ENCODE measurements around the gene DNAJB1. TPM values are rescaled to one million over a fixed set of nuclear protein-coding genes. Genes with fewer than 3 reads are reported as not detected.
"Not testable (repeated sequence)": the region's sequence is repeated elsewhere in the genome, so short reads cannot be mapped to it uniquely, and the experiment has no call there.

DNAJB1 gene
- total RNA-seq, result 41.8 and 56.4 TPM in 2 replicates
- 76.5 and 82.8 TPM in 2 replicates for polyA plus RNA-seq

DNA sequence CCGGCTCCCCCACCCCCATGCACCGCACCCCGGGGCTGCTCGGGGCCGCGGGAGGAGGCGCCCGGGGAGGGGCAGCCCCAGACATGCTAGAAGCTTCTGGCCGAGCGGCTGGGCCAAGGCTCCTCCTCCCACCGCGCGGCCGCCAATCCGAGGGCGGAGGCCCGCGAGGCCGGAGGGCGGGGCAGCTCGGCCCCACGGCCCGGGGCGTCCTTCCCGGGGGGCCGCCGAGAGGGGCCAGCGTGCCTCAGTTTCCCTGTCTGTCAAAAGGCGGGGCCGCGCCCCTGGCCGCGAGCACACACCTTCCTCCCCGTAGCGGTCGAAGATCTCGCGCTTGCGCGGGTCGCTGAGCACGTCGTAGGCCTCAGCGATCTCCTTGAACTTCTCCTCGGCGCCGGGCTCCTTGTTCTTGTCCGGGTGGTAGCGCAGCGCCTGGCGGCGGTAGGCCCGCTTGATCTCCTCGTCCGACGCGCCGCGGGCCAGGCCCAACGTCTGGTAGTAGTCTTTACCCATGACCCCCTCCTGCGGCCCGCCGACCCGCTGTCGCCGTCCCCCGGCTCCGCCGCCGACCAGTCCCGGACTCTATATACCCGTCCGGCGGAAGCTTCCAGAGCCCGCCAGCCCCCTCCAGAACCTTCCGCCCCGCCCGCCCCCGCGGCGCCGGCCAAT lies at the start of gene DNAJB1:
Gene DNAJB1, minus strand, starts transcription at position 558 of the 666 bp plus-strand sequence. Its CDS starts 48 bp downstream, at position 510.
- H3K27ac ChIP-seq, result peak within 1 kb of the TSS; percentile 86
- peak; percentile 78 to 83 for DNase-seq (ENCODE audit: low read depth in 1 of 2, low spot score in 1 of 2)

GRCh38 chr19:14567079-14567478 lies 48.9 kb upstream of the DNAJB1 start:
- peaks cover 10% of the 10 kb centered on the region for H3K4me1 ChIP-seq (ENCODE audit: low read depth)
- no peak for TF ChIP-seq CTCF (IDR thresholded peaks at IDR 0.05; ENCODE audit: low read depth, low read length)
- no peaks in the 10 kb centered on the region for H3K9me3 ChIP-seq (ENCODE audit: low read depth)
- no peaks in the 10 kb centered on the region for H3K27me3 ChIP-seq
- no peak overlapping the region for H3K4me3 ChIP-seq
- no peak overlapping the region for H3K27ac ChIP-seq
- DNase-seq (ENCODE audit: low read depth in 1 of 2, low spot score in 1 of 2), result no peak
- peaks cover 3% of the 10 kb centered on the region for H3K36me3 ChIP-seq

More for the DNA sequence above, at the start of gene DNAJB1:
- no peak for TF ChIP-seq CTCF (IDR thresholded peaks at IDR 0.05; ENCODE audit: low read depth, low read length)
- no peaks in the 10 kb centered on the region for H3K27me3 ChIP-seq
- peaks cover 21% of the 10 kb centered on the region for H3K36me3 ChIP-seq
- no peaks in the 10 kb centered on the region for H3K9me3 ChIP-seq (ENCODE audit: low read depth)
- peaks cover 10% of the 10 kb centered on the region for H3K4me1 ChIP-seq (ENCODE audit: low read depth)
- H3K4me3 ChIP-seq, result peak within 1 kb of the TSS; percentile 84

GRCh38 chr19:14566712-14567077 lies 48.5 kb upstream of the DNAJB1 start:
- no peak for TF ChIP-seq CTCF (IDR thresholded peaks at IDR 0.05; ENCODE audit: low read depth, low read length)
- H3K27ac ChIP-seq, result no peak overlapping the region
- peaks cover 14% of the 10 kb centered on the region for H3K4me1 ChIP-seq (ENCODE audit: low read depth)
- DNase-seq (ENCODE audit: low read depth in 1 of 2, low spot score in 1 of 2), result no peak
- no peak overlapping the region for H3K4me3 ChIP-seq
- no peaks in the 10 kb centered on the region for H3K9me3 ChIP-seq (ENCODE audit: low read depth)
- H3K36me3 ChIP-seq, result peaks cover 3% of the 10 kb centered on the region
- H3K27me3 ChIP-seq, result no peaks in the 10 kb centered on the region

GRCh38 chr19:14565765-14566711 lies 47.8 kb upstream of the DNAJB1 start:
- TF ChIP-seq CTCF (IDR thresholded peaks at IDR 0.05; ENCODE audit: low read depth, low read length), result no peak
- H3K27me3 ChIP-seq, result no peaks in the 10 kb centered on the region
- H3K4me3 ChIP-seq, result no peak overlapping the region
- no peaks in the 10 kb centered on the region for H3K9me3 ChIP-seq (ENCODE audit: low read depth)
- H3K36me3 ChIP-seq, result peaks cover 3% of the 10 kb centered on the region
- no peak overlapping the region for H3K27ac ChIP-seq
- DNase-seq (ENCODE audit: low read depth in 1 of 2, low spot score in 1 of 2), result no peak
- H3K4me1 ChIP-seq (ENCODE audit: low read depth), result peaks cover 19% of the 10 kb centered on the region

DNA sequence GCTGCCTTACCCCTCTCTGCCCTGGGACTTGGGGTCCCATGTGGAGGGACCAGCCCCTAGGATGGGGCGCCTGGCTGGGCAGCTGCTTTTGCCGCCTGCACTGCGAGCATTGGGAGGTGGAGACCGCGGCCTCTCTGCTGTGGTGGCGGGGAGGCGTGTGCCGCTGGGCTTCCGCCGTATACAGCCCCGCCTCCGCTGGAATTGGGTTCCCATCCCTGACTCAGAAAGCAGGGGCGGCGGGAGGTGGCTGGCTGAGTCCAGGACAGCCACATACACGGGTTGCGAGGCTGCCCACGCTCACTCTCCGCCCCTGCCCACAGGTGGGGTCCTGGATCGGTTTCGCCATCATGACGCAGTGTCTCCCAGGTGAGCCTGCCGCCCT lies 47.1 kb upstream of the DNAJB1 start:
- DNase-seq (ENCODE audit: low read depth in 1 of 2, low spot score in 1 of 2), result no peak
- Histone ChIP-seq H3K27ac (no peak overlapping the region), H3K9me3 (ENCODE audit: low read depth) (no peaks in the 10 kb centered on the region), H3K4me3 (no peak overlapping the region), H3K4me1 (ENCODE audit: low read depth) (peaks cover 21% of the 10 kb centered on the region), H3K27me3 (no peaks in the 10 kb centered on the region), H3K36me3 (peaks cover 3% of the 10 kb centered on the region)
- TF ChIP-seq CTCF (IDR thresholded peaks at IDR 0.05; ENCODE audit: low read depth, low read length), result no peak

DNA sequence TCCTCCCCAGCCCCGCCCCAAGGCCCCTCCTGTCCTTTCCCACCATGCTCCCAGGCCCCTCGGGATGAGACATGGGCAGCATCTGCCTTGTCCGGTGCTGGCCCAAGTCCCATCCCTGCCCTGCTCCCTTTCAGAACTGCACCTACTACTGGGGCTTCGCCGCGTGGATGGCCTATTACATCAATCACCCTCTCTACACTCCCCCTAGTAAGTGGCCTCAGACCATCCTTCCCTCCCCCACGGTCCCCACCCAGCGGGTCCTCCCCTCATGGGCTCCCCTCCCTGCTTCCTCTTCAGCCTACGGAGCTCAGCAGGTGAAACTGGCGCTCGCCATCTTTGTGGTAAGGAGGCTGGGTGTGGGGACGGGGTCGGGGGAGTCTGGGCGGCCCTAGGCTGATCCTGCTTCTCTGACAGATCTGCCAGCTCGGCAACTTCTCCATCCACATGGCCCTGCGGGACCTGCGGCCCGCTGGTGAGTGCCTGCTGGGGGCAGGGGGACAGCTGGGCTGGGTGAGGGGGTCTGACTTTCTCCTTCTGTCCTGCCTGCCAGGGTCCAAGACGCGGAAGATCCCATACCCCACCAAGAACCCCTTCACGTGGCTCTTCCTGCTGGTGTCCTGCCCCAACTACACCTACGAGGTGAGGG lies 46.6 kb upstream of the DNAJB1 start:
- H3K4me1 ChIP-seq (ENCODE audit: low read depth), result peaks cover 26% of the 10 kb centered on the region
- not testable (repeated sequence) for H3K4me3 ChIP-seq; DNase-seq (ENCODE audit: low read depth in 1 of 2, low spot score in 1 of 2); H3K9me3 ChIP-seq (ENCODE audit: low read depth); H3K27ac ChIP-seq; H3K27me3 ChIP-seq; H3K36me3 ChIP-seq
